T-helper 1 cell treated with Interleukin-12 subunit alpha and Interleukin-12 subunit beta and Interleukin-4 antibody, amounts not matched to agents 30 μg/mL and 1 μg/mL, for 36 hours (primary cell): ENCODE data around the gene TSPAN15.
A peak's percentile ranks its signal among the peaks of the same experiment; 100 is the strongest.
"Not testable (repeated sequence)": the region's sequence is repeated elsewhere in the genome, so short reads cannot be mapped to it uniquely, and the experiment has no call there.

Experiments
- H3K27ac Mint-ChIP-seq: one replicate; pipeline ENCODE4 v1.8.0; 2021; ENCODE audit warnings: mild to moderate bottlenecking, mixed read lengths
- H3K27me3 Mint-ChIP-seq: one replicate; pipeline ENCODE4 v1.8.0; 2021; ENCODE audit warnings: low read depth, mixed read lengths
- H3K36me3 Mint-ChIP-seq: one replicate; pipeline ENCODE4 v1.8.0; 2021; ENCODE audit warnings: low read depth, mixed read lengths
- H3K4me1 Mint-ChIP-seq: one replicate; pipeline ENCODE4 v1.8.0; 2021; ENCODE audit warnings: low read depth, mixed read lengths
- H3K4me3 Mint-ChIP-seq: one replicate; pipeline ENCODE4 v1.8.0; 2021; ENCODE audit warnings: mild to moderate bottlenecking, moderate library complexity, mixed read lengths
- H3K9me3 Mint-ChIP-seq: one replicate; pipeline ENCODE4 v1.8.0; 2021; ENCODE audit warnings: mixed read lengths

The TSPAN15 gene

DNA sequence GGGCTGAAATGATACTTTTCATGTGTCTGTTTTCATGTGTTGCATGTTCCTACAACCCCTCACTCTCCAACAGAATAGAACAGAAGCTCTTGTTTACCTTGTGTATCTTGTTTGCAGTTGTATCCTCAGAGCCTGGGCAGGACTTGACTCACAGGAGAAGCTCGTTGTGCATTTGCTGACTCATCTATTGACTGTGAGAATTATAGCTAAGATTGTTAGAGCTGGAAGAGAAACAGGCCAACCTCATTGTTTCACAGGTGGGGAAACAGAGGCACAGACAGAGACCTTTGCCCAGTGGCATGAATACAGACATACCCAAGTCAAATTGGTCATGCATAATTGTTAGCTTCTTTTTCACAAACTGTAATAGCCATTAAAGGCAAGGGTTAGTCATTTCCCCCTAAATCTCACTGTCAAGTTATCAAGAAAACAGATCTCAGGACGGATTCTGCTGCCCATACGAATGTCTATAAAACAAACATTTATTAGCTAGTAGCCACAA is 4.6 kb upstream of the TSPAN15 start:
- Mint-ChIP-seq H3K36me3 (no peaks in the 10 kb centered on the region), H3K9me3 (no peaks in the 10 kb centered on the region), H3K4me3 (no peak overlapping the region), H3K27me3 (peaks cover 9% of the 10 kb centered on the region), H3K4me1 (peaks cover 15% of the 10 kb centered on the region), H3K27ac (peak overlapping the region; percentile 8)

DNA sequence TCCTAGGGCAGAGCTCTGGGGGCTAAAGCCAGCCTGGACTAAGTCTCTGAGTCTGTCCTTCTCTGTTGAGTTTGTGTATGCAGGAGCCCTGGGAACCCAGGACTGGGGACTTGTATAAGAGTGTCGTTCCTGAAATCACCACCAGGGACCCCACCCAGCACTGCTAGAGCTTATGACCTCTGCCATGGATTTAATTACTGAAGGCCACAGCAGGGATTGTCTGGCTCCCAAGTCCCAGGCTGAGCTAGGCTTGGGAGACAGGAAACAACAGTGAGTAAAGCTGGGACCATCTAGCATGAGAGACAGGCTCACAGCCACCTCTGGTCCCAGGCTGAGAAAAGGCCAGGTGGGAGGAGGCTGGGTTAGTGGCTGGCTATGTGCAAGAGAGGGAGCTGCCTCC is 1.4 kb upstream of the TSPAN15 start:
- peaks cover 16% of the 10 kb centered on the region for H3K27me3 Mint-ChIP-seq
- peak overlapping the region; percentile 49 for H3K27ac Mint-ChIP-seq
- peaks cover 21% of the 10 kb centered on the region for H3K4me1 Mint-ChIP-seq
- no peaks in the 10 kb centered on the region for H3K9me3 Mint-ChIP-seq
- H3K4me3 Mint-ChIP-seq = no peak overlapping the region
- H3K36me3 Mint-ChIP-seq = no peaks in the 10 kb centered on the region

DNA sequence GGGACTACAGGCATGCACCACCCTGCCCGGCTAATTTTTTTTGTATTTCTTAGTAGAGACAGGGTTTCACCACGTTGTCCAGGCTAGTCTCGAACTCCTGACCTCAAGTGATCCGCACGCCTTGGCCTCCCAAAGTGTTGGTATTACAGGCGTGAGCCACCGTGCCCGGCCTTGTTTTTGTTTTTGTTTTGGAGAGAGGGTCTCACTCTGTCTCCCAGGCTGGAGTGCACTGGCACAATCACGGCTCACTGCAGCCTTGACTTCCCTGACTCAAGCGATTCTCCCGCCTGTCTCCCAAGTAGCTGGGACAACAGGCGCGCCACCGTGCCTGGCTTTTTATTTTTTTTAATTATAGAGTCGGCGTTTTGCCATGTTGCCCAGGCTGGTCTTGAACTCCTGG is 870 bp upstream of the TSPAN15 start:
- not testable (repeated sequence) for H3K4me3 Mint-ChIP-seq, H3K9me3 Mint-ChIP-seq, H3K36me3 Mint-ChIP-seq, H3K27ac Mint-ChIP-seq
- Mint-ChIP-seq H3K4me1 (peaks cover 21% of the 10 kb centered on the region), H3K27me3 (peaks cover 16% of the 10 kb centered on the region)

DNA sequence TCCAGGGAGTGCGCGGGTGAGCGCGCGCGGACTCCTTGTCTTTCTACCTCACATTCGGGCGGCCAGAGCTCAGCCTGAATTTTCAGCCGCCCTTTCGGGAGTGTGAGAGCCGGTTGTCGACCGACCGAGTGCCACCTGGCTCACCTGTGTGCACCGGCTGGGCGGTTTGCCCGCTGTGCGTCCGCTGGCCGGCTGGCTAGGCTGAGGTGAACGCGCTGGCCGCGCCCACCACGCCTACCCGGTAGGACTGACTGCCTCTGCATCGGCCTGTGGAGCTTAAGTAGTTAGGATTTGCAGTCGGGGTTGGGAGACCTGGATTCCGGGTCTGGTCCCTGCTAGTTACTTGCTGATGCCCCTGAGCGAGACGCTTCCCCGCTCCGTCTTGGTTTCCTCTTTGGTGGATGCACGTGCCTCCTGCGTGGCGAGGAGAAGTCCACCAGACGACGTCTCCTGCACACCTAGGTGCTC is 553 bp downstream of the TSPAN15 start:
- H3K9me3 Mint-ChIP-seq = no peaks in the 10 kb centered on the region
- H3K4me1 Mint-ChIP-seq = peaks cover 18% of the 10 kb centered on the region
- no peak overlapping the region for H3K27ac Mint-ChIP-seq
- H3K27me3 Mint-ChIP-seq = peaks cover 16% of the 10 kb centered on the region
- peak overlapping the region; percentile 89 for H3K4me3 Mint-ChIP-seq
- no peaks in the 10 kb centered on the region for H3K36me3 Mint-ChIP-seq

DNA sequence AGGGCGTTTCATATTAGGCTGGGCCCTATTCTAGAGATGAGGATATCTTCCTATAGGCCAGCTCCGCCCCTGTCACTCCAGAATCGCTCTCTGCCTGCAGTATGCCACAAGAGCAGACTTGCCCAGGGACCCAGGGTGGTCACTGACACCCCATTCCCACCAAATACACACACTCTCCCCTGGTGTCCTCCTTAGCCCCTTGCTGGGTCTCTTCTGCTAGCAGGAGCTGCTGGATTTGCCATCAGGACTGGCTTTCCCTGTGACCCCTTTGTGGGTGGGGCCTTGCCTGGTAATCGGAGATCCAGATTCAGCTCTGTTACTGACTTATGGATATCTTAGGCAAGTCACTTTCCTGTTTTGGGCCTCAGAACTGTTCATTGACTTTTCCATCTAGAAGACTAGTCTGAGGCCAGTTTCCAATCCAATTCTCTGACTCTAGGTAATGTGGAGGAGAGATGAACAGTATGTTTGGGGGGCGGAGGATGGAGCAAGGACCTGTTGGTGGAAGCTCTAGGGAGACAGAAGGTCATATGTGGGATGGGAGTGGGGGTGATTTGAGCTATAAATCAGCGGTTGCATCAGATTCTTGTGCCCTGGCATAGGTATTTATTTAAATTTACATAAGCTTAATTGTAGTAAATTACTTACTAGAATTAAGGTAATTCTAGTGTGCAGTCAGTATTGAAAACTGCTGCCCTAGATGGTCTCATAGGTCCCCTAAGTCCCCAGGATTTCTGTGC is 1.6 kb downstream of the TSPAN15 start:
- no peaks in the 10 kb centered on the region for H3K36me3 Mint-ChIP-seq
- H3K9me3 Mint-ChIP-seq = no peaks in the 10 kb centered on the region
- peaks cover 18% of the 10 kb centered on the region for H3K4me1 Mint-ChIP-seq
- peak overlapping the region; percentile 89 for H3K4me3 Mint-ChIP-seq
- no peak overlapping the region for H3K27ac Mint-ChIP-seq
- peaks cover 16% of the 10 kb centered on the region for H3K27me3 Mint-ChIP-seq

DNA sequence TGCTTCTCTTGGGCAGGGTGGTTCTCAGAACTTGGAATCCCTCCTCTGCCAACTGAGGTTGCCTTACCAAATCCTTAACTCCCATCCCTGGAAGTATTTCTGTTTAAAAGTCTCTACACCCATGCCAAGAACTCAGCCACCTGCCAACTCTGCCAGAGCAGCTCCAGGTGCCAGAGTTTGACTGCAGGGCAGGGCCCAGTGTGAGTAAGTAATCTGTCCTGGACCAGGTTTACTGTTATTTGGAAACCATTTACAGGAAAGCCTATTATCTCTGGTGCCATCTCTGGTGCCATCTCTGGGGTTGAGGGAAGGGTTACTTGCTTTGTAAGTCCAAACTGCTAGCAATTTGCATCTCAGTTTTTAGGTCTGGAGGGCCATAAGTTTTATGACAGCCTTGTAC is 2.5 kb downstream of the TSPAN15 start:
- Mint-ChIP-seq H3K9me3 (no peaks in the 10 kb centered on the region), H3K4me1 (peaks cover 15% of the 10 kb centered on the region), H3K27ac (no peak overlapping the region), H3K27me3 (peaks cover 16% of the 10 kb centered on the region), H3K36me3 (no peaks in the 10 kb centered on the region), H3K4me3 (no peak overlapping the region)

DNA sequence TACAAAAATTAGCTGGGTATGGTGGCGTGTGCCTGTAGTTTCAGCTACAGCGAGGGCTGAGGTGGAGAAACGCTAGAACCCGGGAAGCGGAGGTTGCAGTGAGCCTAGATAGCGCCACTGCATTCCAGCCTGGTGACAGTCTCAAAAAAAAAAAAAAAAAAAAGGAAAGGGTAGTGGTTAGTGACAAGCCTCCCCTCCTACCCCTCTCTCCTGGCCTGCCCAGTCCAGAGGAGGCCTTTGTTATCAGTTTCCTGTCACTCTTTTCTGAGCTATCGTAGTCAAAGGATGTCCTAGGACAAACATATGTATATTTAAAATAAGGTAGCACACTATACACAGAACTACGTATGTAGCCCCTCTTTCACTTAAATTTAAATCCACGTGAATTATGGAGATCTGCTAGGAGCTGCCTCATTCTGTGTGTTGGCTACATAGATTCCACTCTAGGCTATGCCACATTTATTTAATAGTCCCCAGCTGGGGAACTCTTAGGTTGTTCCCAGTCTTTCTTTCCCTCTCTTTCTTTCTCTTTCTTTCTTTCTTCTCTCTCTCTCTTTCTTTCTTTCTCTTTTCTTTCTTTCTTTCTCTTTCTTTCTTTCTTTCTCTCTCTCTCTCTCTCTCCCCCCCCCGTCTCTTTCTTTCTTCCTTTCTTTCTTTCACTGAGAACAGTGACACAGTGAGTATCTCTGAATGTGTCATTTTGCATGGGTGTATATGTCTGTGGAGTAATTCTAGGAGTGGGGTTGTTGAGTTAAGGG is 3.9 kb downstream of the TSPAN15 start:
- Mint-ChIP-seq H3K4me3 (no peak overlapping the region), H3K36me3 (no peaks in the 10 kb centered on the region), H3K4me1 (peaks cover 10% of the 10 kb centered on the region), H3K9me3 (no peaks in the 10 kb centered on the region), H3K27me3 (peaks cover 16% of the 10 kb centered on the region), H3K27ac (no peak overlapping the region)

DNA sequence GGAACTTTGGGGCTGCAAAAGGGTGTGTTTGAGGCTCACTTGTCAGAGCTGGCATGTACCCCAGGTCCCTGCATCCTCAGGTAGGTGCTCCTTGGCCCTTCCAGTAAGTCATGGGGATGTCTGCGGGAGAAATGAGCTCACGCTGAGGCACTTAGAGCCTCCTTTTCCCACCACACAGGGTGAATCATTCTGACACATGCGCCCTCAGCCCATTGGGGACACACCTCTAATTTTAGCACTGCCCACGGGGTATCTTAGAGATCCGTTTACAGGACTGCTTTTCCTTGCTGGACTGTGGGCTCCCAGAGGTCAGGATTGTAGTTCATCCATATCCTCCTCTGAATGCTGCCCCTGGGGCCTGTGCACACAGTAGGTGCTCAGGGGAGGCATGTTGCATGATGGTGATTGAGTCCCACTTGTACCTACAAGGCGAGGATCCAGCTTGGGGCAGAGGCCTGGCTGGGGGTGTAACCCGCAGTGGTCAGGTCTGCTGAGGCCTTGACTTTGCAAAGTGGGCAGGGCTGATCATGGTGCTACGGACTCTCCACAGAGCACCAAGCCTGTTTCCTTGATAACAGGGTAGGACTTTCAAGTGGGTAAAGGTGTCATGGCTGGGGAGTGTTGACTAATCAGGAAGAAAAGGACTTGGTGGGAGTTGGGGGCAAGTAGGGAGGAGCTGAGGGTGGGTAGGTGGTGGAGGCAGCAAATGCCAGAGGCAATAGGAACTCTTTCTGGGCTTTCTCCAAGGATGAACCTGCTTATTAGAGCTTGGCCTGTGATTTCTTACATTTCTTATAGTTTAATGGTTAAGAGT is 5.8 kb downstream of the TSPAN15 start:
- Mint-ChIP-seq H3K9me3 (no peaks in the 10 kb centered on the region), H3K4me3 (no peak overlapping the region), H3K36me3 (no peaks in the 10 kb centered on the region), H3K27me3 (peaks cover 14% of the 10 kb centered on the region), H3K27ac (no peak overlapping the region), H3K4me1 (peaks cover 9% of the 10 kb centered on the region)

DNA sequence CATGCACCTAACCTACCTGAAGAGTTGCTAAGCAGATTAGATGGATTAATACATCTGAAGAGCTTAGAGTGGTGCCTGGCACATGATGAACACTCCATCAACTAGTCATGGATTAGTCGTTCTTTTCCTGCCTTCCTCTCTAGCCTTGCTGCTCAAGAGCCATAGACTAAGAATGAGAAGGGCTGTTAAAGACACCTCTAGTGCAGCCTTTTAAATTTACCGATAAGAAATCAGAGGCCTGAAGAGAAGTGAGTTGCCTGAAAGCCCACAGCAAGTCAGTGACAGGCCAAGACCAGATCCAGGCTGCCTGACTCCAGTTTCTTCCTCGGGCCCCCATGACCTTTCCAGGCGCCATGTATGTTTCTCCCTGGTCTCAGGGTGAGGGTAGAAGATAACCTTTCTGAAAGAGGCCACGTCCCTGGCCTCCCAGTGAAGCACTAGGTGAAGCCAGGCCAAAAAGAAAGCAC is 6.5 kb downstream of the TSPAN15 start:
- H3K27me3 Mint-ChIP-seq = peaks cover 7% of the 10 kb centered on the region

DNA sequence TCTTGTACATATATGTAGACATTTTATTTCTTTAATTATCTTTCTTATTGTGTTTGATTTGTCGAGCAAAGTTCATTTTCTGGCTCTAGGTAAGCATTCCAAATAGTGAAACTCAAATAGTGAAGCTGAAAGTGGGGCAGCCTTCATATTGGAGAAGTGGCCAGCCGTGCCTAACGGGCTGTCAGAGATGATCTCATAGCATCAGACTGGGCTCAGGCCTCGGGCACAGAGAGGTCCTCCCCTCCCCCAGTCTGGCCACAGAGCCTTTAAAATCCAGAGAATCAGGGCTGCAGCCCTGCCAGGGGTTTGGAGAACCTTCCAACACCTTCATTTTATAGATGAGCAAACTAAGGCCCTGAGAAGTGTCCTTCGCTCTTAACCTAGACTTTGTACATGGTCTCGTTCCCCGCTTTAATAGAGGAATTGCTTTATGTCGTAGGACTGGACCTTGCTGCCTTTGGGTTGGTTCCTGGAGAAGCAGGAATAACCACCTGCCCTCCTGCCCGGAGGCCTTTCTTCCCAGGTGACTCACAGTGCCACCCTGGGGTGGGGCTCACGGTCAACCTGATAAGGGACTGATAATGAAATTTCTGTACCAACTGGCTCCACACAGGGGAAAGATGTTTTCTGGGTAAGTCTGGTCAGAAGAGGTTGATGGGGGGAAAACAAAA is 7.3 kb downstream of the TSPAN15 start:
- Mint-ChIP-seq H3K27ac (no peak overlapping the region), H3K4me1 (peaks cover 11% of the 10 kb centered on the region), H3K36me3 (no peaks in the 10 kb centered on the region), H3K27me3 (peaks cover 1% of the 10 kb centered on the region), H3K9me3 (no peaks in the 10 kb centered on the region), H3K4me3 (no peak overlapping the region)

More for the DNA sequence above, 6.5 kb downstream of the TSPAN15 start:
- Mint-ChIP-seq H3K27ac (no peak overlapping the region), H3K9me3 (no peaks in the 10 kb centered on the region), H3K36me3 (no peaks in the 10 kb centered on the region), H3K4me1 (peaks cover 9% of the 10 kb centered on the region), H3K4me3 (no peak overlapping the region)

DNA sequence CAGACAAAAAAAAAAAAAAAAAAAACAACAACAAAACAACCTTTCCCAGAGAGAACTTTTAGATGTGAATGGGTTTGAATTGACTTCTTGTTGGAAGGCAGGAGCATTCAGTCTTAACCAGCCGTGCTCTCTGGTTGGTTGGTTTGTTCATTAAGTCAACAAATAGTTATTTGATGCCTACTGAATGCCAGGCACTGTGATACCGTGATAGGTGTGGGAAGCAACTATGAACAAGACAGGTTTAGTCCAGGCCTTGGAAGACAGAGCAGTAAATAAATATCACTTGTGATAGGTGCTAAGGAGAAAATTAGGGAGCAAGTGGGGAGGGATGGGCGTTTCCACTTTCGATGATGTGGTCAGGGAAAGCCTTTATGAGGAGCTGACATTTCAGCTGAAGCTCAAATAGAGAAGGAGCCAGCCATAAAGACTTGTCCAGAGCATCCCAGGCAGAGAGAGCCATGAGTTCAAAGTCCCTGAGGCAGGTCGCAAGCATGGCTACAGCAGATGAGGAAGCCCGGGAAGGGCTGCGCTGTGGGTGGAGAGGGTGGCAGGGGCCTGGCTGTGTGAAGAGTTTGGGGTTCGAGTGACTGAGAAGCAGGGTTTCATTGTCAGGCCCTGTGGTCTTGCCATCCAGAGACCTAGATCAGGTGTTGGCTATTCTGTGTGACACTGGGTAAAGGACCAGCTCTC is 8.0 kb downstream of the TSPAN15 start:
- Mint-ChIP-seq H3K4me3 (no peak overlapping the region), H3K9me3 (no peaks in the 10 kb centered on the region), H3K27me3 (no peaks in the 10 kb centered on the region), H3K4me1 (peaks cover 16% of the 10 kb centered on the region), H3K27ac (no peak overlapping the region), H3K36me3 (no peaks in the 10 kb centered on the region)

DNA sequence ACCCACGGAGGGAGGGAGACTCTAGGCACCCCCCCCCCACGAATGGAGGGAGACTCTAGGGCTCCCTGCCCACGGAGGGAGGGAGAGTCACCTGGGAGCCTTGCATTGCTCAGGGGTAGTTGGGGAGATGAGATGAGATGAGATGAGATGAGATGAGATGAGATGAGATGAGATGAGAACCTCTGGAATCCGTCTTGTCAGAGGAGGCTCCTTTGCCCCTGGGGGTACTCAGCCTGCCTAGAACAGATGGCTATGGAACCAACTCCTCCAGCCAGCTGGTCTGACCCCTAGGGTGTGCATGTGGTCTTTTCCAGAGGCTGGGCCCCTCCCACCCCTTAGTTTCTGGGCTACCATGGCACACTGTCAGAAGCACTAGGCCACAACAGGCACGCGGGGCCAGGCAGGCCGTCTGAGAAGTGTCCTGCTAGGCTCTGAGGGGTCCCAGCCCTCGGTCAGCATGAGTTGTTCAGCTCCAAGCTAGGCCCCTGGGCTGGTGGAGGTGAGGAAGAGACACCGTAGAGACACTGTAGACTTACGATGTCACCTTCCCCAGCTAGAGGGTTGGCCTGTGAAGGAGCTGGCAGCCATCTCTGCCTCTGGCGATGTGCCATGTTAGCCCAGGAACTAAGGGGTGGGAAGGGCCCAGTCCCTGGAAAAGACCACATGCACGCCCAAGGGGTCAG is 8.8 kb downstream of the TSPAN15 start:
- Mint-ChIP-seq H3K27me3 (no peaks in the 10 kb centered on the region), H3K36me3 (no peaks in the 10 kb centered on the region), H3K27ac (no peak overlapping the region), H3K4me1 (peaks cover 24% of the 10 kb centered on the region), H3K4me3 (no peak overlapping the region), H3K9me3 (no peaks in the 10 kb centered on the region)

DNA sequence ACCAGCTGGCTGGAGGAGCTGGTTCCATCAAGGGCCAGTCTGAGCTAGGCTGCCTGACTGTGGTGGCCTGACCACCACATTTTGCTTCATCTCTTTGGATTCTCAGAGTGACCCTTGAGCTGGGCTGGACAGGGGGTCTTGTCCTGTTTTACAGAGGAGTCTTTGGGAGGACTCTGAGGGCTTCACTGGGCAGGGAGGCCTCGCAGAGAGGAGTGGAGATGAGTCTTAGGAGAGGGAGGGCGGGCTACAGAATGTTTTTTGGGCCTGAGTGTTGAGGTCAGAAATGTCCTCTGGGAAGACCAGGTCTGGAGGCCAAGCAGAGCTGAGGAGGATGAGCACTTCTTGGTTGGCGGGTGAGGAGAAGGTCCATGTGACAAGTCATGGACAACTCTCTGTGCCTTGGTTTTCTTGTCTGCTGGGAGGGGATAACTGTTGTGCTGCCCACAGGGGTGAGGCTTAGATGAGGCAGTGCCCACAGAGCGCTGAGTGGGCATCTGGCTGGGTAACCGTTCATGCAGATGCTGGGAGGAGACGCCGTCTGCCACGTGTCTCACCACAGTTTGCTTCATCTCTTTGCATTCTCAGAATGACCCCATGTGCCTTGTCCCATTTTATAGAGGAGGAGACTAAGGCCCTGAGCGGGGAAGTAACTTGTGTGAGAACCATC is 9.4 kb downstream of the TSPAN15 start:
- Mint-ChIP-seq H3K4me1 (peaks cover 30% of the 10 kb centered on the region), H3K27ac (peak overlapping the region; percentile 57), H3K9me3 (no peaks in the 10 kb centered on the region), H3K27me3 (no peaks in the 10 kb centered on the region), H3K4me3 (no peak overlapping the region), H3K36me3 (no peaks in the 10 kb centered on the region)
